Stomach smooth muscle (tissue), 2 donors: Measurements from ENCODE around the gene RASSF9.

ENCODE experiments used
- H3K27ac ChIP-seq: one replicate; pipeline ENCODE4 v1.7.0; 2013; ENCODE audit warnings: mild to moderate bottlenecking, low read length, inconsistent platforms
- H3K27me3 ChIP-seq, 2 donors: one replicate each; pipeline ENCODE4 v1.7.0; 2013; ENCODE audit warnings: low read length in 2 of 2; ENCODE audit not compliant: insufficient read depth in 2 of 2, control insufficient read depth in 1 of 2
- H3K36me3 ChIP-seq, 2 donors: one replicate each; pipeline ENCODE4 v1.7.0; 2013; ENCODE audit warnings: low read length in 2 of 2; ENCODE audit not compliant: control insufficient read depth in 2 of 2, insufficient read depth in 2 of 2
- H3K4me1 ChIP-seq: one replicate; pipeline ENCODE4 v1.7.0; 2013; ENCODE audit warnings: low read length; ENCODE audit not compliant: control insufficient read depth, insufficient read depth
- H3K4me3 ChIP-seq, 2 donors: one replicate each; pipeline ENCODE4 v1.7.0; 2013; ENCODE audit warnings: low read length in 2 of 2
- H3K9ac ChIP-seq, 2 donors: one replicate each; pipeline ENCODE4 v1.7.0; 2013; ENCODE audit warnings: low read length in 2 of 2, mild to moderate bottlenecking in 1 of 2
- H3K9me3 ChIP-seq, 2 donors: one replicate each; pipeline ENCODE4 v1.7.0; 2013; ENCODE audit warnings: low read length in 2 of 2; ENCODE audit not compliant: control insufficient read depth in 2 of 2
- donor health status: healthy.
- donor health status: Pancreatic carcinoma.

RASSF9 gene

GRCh38 chr12:85821206-85821605, 15.0 kb downstream of the RASSF9 start:
- H3K27ac ChIP-seq: no peak overlapping the region
- no peaks in the 10 kb centered on the region for H3K27me3 ChIP-seq
- H3K36me3 ChIP-seq: no peaks in the 10 kb centered on the region
- H3K9ac ChIP-seq: no peak overlapping the region
- H3K4me3 ChIP-seq: no peak overlapping the region
- no peaks in the 10 kb centered on the region for H3K9me3 ChIP-seq
- H3K4me1 ChIP-seq: no peaks in the 10 kb centered on the region

- H3K9ac ChIP-seq: no peak overlapping the region
- no peaks in the 10 kb centered on the region for H3K36me3 ChIP-seq
- H3K4me1 ChIP-seq: no peaks in the 10 kb centered on the region
- no peak overlapping the region for H3K27ac ChIP-seq
- no peaks in the 10 kb centered on the region for H3K27me3 ChIP-seq
- H3K4me3 ChIP-seq: no peak overlapping the region
- no peaks in the 10 kb centered on the region for H3K9me3 ChIP-seq
Observed at GRCh38 chr12:85820101-85820500, 16.1 kb downstream of the RASSF9 start.

- Histone ChIP-seq H3K9ac (no peak overlapping the region), H3K4me1 (no peaks in the 10 kb centered on the region), H3K27ac (no peak overlapping the region), H3K27me3 (no peaks in the 10 kb centered on the region), H3K36me3 (no peaks in the 10 kb centered on the region), H3K4me3 (no peak overlapping the region), H3K9me3 (no peaks in the 10 kb centered on the region)
Observed at GRCh38 chr12:85814741-85815140, 21.5 kb downstream of the RASSF9 start.

GRCh38 chr12:85814071-85814470, 22.1 kb downstream of the RASSF9 start:
- no peak overlapping the region for H3K9ac ChIP-seq
- H3K4me3 ChIP-seq: no peak overlapping the region
- no peak overlapping the region for H3K27ac ChIP-seq
- H3K4me1 ChIP-seq: no peaks in the 10 kb centered on the region
- no peaks in the 10 kb centered on the region for H3K9me3 ChIP-seq
- no peaks in the 10 kb centered on the region for H3K27me3 ChIP-seq
- no peaks in the 10 kb centered on the region for H3K36me3 ChIP-seq

- no peaks in the 10 kb centered on the region for H3K4me1 ChIP-seq
- no peaks in the 10 kb centered on the region for H3K9me3 ChIP-seq
- H3K27ac ChIP-seq: no peak overlapping the region
- no peak overlapping the region for H3K9ac ChIP-seq
- no peak overlapping the region for H3K4me3 ChIP-seq
- H3K36me3 ChIP-seq: no peaks in the 10 kb centered on the region
- H3K27me3 ChIP-seq: no peaks in the 10 kb centered on the region
Observed at GRCh38 chr12:85809500-85809899, 26.7 kb downstream of the RASSF9 start.

GRCh38 chr12:85807730-85808129, 28.5 kb downstream of the RASSF9 start:
- no peaks in the 10 kb centered on the region for H3K9me3 ChIP-seq
- no peak overlapping the region for H3K27ac ChIP-seq
- no peak overlapping the region for H3K4me3 ChIP-seq

GRCh38 chr12:85805654-85806053, 30.6 kb downstream of the RASSF9 start:
- H3K9ac ChIP-seq: no peak overlapping the region
- no peaks in the 10 kb centered on the region for H3K9me3 ChIP-seq
- H3K27ac ChIP-seq: no peak overlapping the region
- H3K27me3 ChIP-seq: no peaks in the 10 kb centered on the region
- H3K4me3 ChIP-seq: no peak overlapping the region
- no peaks in the 10 kb centered on the region for H3K4me1 ChIP-seq
- H3K36me3 ChIP-seq: no peaks in the 10 kb centered on the region

More at GRCh38 chr12:85807730-85808129, 28.5 kb downstream of the RASSF9 start:
- Histone ChIP-seq H3K27me3 (no peaks in the 10 kb centered on the region), H3K36me3 (no peaks in the 10 kb centered on the region), H3K9ac (no peak overlapping the region), H3K4me1 (no peaks in the 10 kb centered on the region)

- Histone ChIP-seq H3K9ac (no peak overlapping the region), H3K9me3 (no peaks in the 10 kb centered on the region), H3K27me3 (no peaks in the 10 kb centered on the region), H3K4me3 (no peak overlapping the region), H3K4me1 (no peaks in the 10 kb centered on the region), H3K27ac (no peak overlapping the region), H3K36me3 (no peaks in the 10 kb centered on the region)
Observed at GRCh38 chr12:85804663-85805062, 31.5 kb downstream of the RASSF9 start.

GRCh38 chr12:85803923-85804322, 32.3 kb downstream of the RASSF9 start:
- H3K27ac ChIP-seq: no peak overlapping the region

GRCh38 chr12:85803231-85803630, 33.0 kb downstream of the RASSF9 start:
- H3K4me1 ChIP-seq: no peaks in the 10 kb centered on the region
- H3K9me3 ChIP-seq: no peaks in the 10 kb centered on the region
- H3K4me3 ChIP-seq: no peak overlapping the region
- H3K27me3 ChIP-seq: no peaks in the 10 kb centered on the region
- H3K27ac ChIP-seq: no peak overlapping the region
- no peak overlapping the region for H3K9ac ChIP-seq
- H3K36me3 ChIP-seq: no peaks in the 10 kb centered on the region

More at GRCh38 chr12:85803923-85804322, 32.3 kb downstream of the RASSF9 start:
- H3K4me1 ChIP-seq: no peaks in the 10 kb centered on the region
- no peaks in the 10 kb centered on the region for H3K9me3 ChIP-seq
- no peak overlapping the region for H3K4me3 ChIP-seq
- no peaks in the 10 kb centered on the region for H3K27me3 ChIP-seq
- H3K9ac ChIP-seq: no peak overlapping the region
- no peaks in the 10 kb centered on the region for H3K36me3 ChIP-seq

GRCh38 chr12:85798122-85798521, 38.1 kb downstream of the RASSF9 start:
- Histone ChIP-seq H3K27me3 (no peaks in the 10 kb centered on the region), H3K36me3 (no peaks in the 10 kb centered on the region), H3K4me3 (no peak overlapping the region), H3K4me1 (no peaks in the 10 kb centered on the region), H3K9ac (no peak overlapping the region), H3K27ac (no peak overlapping the region), H3K9me3 (no peaks in the 10 kb centered on the region)
